Caco-2 (cell line): ENCODE data around the gene CCL24. TPM values are rescaled to one million over a fixed set of nuclear protein-coding genes. Genes with fewer than 3 reads are reported as not detected.
"Not testable (repeated sequence)": the region's sequence is repeated elsewhere in the genome, so short reads cannot be mapped to it uniquely, and the experiment has no call there.

Source experiments
- BruUV-seq: library from RNA; stranded (reverse); fragments of 400-500 nt; replicated peaks from 2 replicates; lab custom pipeline; 2021; lab: Mats Ljungman, UMichigan
- CTCF ChIA-PET: fragments of 300-600 bp; sonication (Branson Sonifier 250); formaldehyde crosslinking; loops from one replicate; lab custom pipeline; 2022; ENCODE audit warnings: antibody characterized with exemption; lab: Charles Lee
- POLR2A ChIA-PET: fragments of 300-600 bp; sonication (Branson Sonifier 250); formaldehyde crosslinking; loops from one replicate; lab custom pipeline; 2022; ENCODE audit warnings: antibody characterized with exemption; lab: Charles Lee
- DNase-seq, 2 experiments: peaks; one replicate each; pipeline versions ENCODE4 v3.0.0 to v3.0.0-alpha.2; 2020 to 2022
- H3K27me3 ChIP-seq: replicated peaks from 2 replicates; pipeline ENCODE4 v1.6.0; 2011; ENCODE audit warnings: low read length; ENCODE audit not compliant: control insufficient read depth, insufficient read depth
- H3K36me3 ChIP-seq: 2 replicates; pipeline ENCODE4 v1.5.1; 2011; ENCODE audit warnings: low read length; ENCODE audit not compliant: control insufficient read depth, insufficient read depth
- H3K4me1 ChIP-seq: fragments of 250-450 bp; sonication (Bioruptor Pico); 2 replicates; pipeline ENCODE4 v1.5.1; 2020; ENCODE audit warnings: mild to moderate bottlenecking
- H3K4me3 ChIP-seq: 2 replicates; pipeline ENCODE4 v1.5.1; 2011; ENCODE audit warnings: low read depth, mild to moderate bottlenecking, control low read depth, low read length
- H3K9me3 ChIP-seq: fragments of 250-450 bp; sonication (Bioruptor Pico); 2 replicates; pipeline ENCODE4 v1.5.1; 2020; ENCODE audit warnings: mild to moderate bottlenecking, moderate library complexity
- H3K27ac Mint-ChIP-seq: one replicate; pipeline ENCODE4 v1.8.0; 2022; ENCODE audit warnings: mixed read lengths; ENCODE audit not compliant: unreplicated experiment
- H3K27me3 Mint-ChIP-seq: one replicate; pipeline ENCODE4 v1.8.0; 2022; ENCODE audit warnings: mixed read lengths; ENCODE audit not compliant: insufficient read depth, unreplicated experiment
- H3K36me3 Mint-ChIP-seq: one replicate; pipeline ENCODE4 v1.8.0; 2022; ENCODE audit warnings: mild to moderate bottlenecking, mixed read lengths; ENCODE audit not compliant: insufficient read depth, unreplicated experiment
- H3K4me1 Mint-ChIP-seq: one replicate; pipeline ENCODE4 v1.8.0; 2022; ENCODE audit warnings: low read depth, mixed read lengths; ENCODE audit not compliant: unreplicated experiment
- H3K4me3 Mint-ChIP-seq: one replicate; pipeline ENCODE4 v1.8.0; 2022; ENCODE audit warnings: mild to moderate bottlenecking, moderate library complexity, mixed read lengths; ENCODE audit not compliant: unreplicated experiment
- H3K9me3 Mint-ChIP-seq: one replicate; pipeline ENCODE4 v1.8.0; 2022; ENCODE audit warnings: mixed read lengths; ENCODE audit not compliant: unreplicated experiment
- CTCF ChIP-seq, 2 experiments: fragments of 200-600 bp in 1 of 2; IDR thresholded peaks; 1 replicate in 1 of 2; 2 replicates in 1 of 2; pipeline versions ENCODE4 v1.5.1 to v1.8.0; 2011 to 2022; ENCODE audit warnings: antibody characterized with exemption in 1 of 2, control low read depth in 1 of 2, inconsistent platforms in 1 of 2, low read depth in 1 of 2, low read length in 1 of 2, mild to moderate bottlenecking in 1 of 2, moderate library complexity in 1 of 2; ENCODE audit not compliant: insufficient read depth in 1 of 2, severe bottlenecking in 1 of 2, unreplicated experiment in 1 of 2
- intact Hi-C: fragments of 100-400 bp; cut with micrococcal nuclease; formaldehyde crosslinking; loops from one replicate; pipeline ENCODE4 v1.10.0; 2022; ENCODE audit not compliant: unreplicated experiment
- total RNA-seq: library from RNA; stranded (reverse); gene quantifications from 2 replicates; pipeline ENCODE4 v1.2.3, GENCODE V29; 2022

CCL24 gene
- total RNA-seq, 1 experiment from 2014 or later, result not detected

DNA sequence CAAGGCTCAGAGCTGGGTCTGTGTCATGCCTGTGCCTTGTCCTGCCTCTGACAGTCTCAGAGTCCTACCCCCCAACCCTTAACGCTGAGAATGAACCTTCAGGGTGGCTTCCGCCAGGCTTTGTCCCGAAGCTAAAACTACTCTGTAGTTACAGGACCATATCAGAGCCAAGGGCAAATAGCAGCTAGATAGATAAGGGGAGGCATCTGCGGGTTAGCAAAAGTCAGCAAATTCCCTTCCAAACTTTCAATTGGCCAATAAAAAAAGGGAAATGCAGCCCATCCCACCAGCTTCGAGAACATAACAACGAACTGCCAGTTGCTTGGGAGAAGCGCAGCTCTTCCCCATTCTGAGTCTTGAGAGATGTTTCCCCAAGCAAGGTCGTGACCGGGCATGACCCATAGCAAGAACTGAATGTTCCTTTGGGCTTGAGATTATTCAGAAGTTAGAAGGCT lies 17.7 kb downstream of the CCL24 start:
- ChIA-PET POLR2A (no interaction called here), CTCF (no interaction called here)
- no peaks in the 10 kb centered on the region for H3K4me1 ChIP-seq
- no peaks in the 10 kb centered on the region for H3K9me3 ChIP-seq
- Mint-ChIP-seq H3K4me3 (no peak overlapping the region), H3K27me3 (no peaks in the 10 kb centered on the region), H3K27ac (no peak overlapping the region), H3K36me3 (no peaks in the 10 kb centered on the region), H3K4me1 (no peaks in the 10 kb centered on the region), H3K9me3 (no peaks in the 10 kb centered on the region)
- DNase-seq, result no peak
- no peaks in the 10 kb centered on the region for H3K27me3 ChIP-seq
- intact Hi-C loops, result no loop called here
- no TSS peak for BruUV-seq
- H3K36me3 ChIP-seq, result no peaks in the 10 kb centered on the region
- no peak overlapping the region for H3K4me3 ChIP-seq
- TF ChIP-seq CTCF (IDR thresholded peaks at IDR 0.05; ENCODE audit: insufficient read depth in 1 of 2, low read depth in 1 of 2, low read length in 1 of 2, severe bottlenecking in 1 of 2, unreplicated experiment in 1 of 2), result no peak

- POLR2A ChIA-PET, result no interaction called here
- intact Hi-C loops, result no loop called here
- no peaks in the 10 kb centered on the region for H3K4me1 Mint-ChIP-seq
Measured at GRCh38 chr7:75793676-75794075, 19.9 kb downstream of the CCL24 start.

DNA sequence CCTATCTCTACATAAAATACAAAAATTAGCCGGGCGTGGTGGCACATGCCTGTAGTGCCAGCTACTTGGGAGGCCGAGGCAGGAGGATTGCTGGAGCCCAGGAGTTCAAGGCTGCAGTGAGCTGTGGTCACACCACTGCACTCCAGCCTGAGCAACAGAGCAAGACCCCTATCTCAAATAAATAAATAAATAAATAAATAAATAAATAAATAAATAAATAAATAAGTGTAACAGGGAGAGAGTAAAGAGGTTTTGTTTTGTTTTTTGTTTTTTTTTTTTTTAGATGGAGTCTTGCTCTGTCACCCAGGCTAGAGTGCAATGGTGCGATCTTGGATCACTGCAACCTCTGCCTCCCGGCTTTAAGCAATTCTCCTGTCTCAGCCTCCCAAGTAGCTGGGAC lies 21.0 kb downstream of the CCL24 start:
- DNase-seq, H3K27me3 Mint-ChIP-seq, BruUV-seq, H3K4me1 Mint-ChIP-seq, intact Hi-C loops, H3K9me3 Mint-ChIP-seq, CTCF ChIA-PET, H3K4me1 ChIP-seq, H3K36me3 Mint-ChIP-seq, H3K9me3 ChIP-seq, H3K4me3 Mint-ChIP-seq, H3K36me3 ChIP-seq, POLR2A ChIA-PET, H3K27me3 ChIP-seq, H3K27ac Mint-ChIP-seq, H3K4me3 ChIP-seq: not testable (repeated sequence)

More at GRCh38 chr7:75793676-75794075, 19.9 kb downstream of the CCL24 start:
- no peaks in the 10 kb centered on the region for H3K4me1 ChIP-seq
- no peak for TF ChIP-seq CTCF (IDR thresholded peaks at IDR 0.05; ENCODE audit: insufficient read depth in 1 of 2, low read depth in 1 of 2, low read length in 1 of 2, severe bottlenecking in 1 of 2, unreplicated experiment in 1 of 2)
- H3K36me3 Mint-ChIP-seq, result no peaks in the 10 kb centered on the region
- no peaks in the 10 kb centered on the region for H3K9me3 ChIP-seq
- H3K9me3 Mint-ChIP-seq, result no peaks in the 10 kb centered on the region
- H3K4me3 ChIP-seq, result no peak overlapping the region
- no peak overlapping the region for H3K27ac Mint-ChIP-seq
- H3K27me3 ChIP-seq, result no peaks in the 10 kb centered on the region
- H3K27me3 Mint-ChIP-seq, result no peaks in the 10 kb centered on the region
- no peaks in the 10 kb centered on the region for H3K36me3 ChIP-seq
- no peak overlapping the region for H3K4me3 Mint-ChIP-seq
- CTCF ChIA-PET, result no interaction called here
- no TSS peak for BruUV-seq
- no peak for DNase-seq
